Parathyroid adenoma (tissue), 2 donors: Measurements from ENCODE around the gene SLAMF7.

ENCODE experiments used
- H2AFZ ChIP-seq: fragments of 300-600 bp; sonication (generic); one replicate; pipeline ENCODE4 v1.7.0; 2017; ENCODE audit warnings: antibody characterized with exemption, mild to moderate bottlenecking
- H3K27ac ChIP-seq: fragments of 300-600 bp; sonication (generic); one replicate; pipeline ENCODE4 v1.7.0; 2017
- H3K27me3 ChIP-seq: fragments of 300-600 bp; sonication (generic); one replicate; pipeline ENCODE4 v1.7.0; 2017; ENCODE audit warnings: low read length; ENCODE audit not compliant: control insufficient read depth, insufficient read depth
- H3K36me3 ChIP-seq: fragments of 300-600 bp; sonication (generic); one replicate; pipeline ENCODE4 v1.7.0; 2017; ENCODE audit warnings: low read length; ENCODE audit not compliant: control insufficient read depth, insufficient read depth
- H3K4me1 ChIP-seq: fragments of 300-600 bp; sonication (generic); one replicate; pipeline ENCODE4 v1.7.0; 2017; ENCODE audit warnings: control low read depth
- H3K4me2 ChIP-seq: fragments of 300-600 bp; sonication (generic); one replicate; pipeline ENCODE4 v1.7.0; 2017; ENCODE audit warnings: low read length
- H3K4me3 ChIP-seq: fragments of 300-600 bp; sonication (generic); one replicate; pipeline ENCODE4 v1.7.0; 2017; ENCODE audit warnings: low read depth, low read length
- H3K79me2 ChIP-seq: fragments of 300-600 bp; sonication (generic); one replicate; pipeline ENCODE4 v1.7.0; 2017; ENCODE audit warnings: control low read depth
- H3K9ac ChIP-seq: fragments of 300-600 bp; sonication (generic); one replicate; pipeline ENCODE4 v1.7.0; 2017; ENCODE audit warnings: mild to moderate bottlenecking
- H3K9me3 ChIP-seq: fragments of 300-600 bp; sonication (generic); one replicate; pipeline ENCODE4 v1.7.0; 2017; ENCODE audit warnings: low read length; ENCODE audit not compliant: control insufficient read depth
- TF ChIP-seq, protein P1 (sequence below): fragments of 300-600 bp; sonication (generic); IDR thresholded peaks from one replicate; pipeline ENCODE4 v1.7.0; 2017; ENCODE audit warnings: antibody characterized with exemption, mild to moderate bottlenecking
- donor health status: primary hyperparathyroidism.

The SLAMF7 gene

DNA sequence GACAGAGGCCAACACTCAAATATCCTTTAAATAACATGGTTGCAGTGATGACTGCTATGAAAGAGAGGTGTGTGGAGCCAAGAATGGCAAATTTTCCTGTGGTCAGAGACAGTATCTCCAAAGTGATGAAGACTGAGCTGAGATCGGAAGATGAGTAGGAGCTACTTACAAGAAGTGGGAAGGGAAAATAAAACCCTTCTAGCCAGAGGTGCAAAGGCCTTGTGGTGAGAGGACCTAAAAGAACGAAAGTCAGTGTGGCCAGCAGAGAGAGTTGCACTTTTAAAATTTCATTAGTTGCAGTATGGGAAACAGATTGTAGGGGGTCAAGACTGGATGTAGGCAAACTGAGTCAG is 17.8 kb downstream of the SLAMF7 start:
- no peaks in the 10 kb centered on the region for H3K4me1 ChIP-seq
- H3K27me3 ChIP-seq = no peaks in the 10 kb centered on the region
- no peaks in the 10 kb centered on the region for H3K9me3 ChIP-seq
- H3K79me2 ChIP-seq = no peaks in the 10 kb centered on the region
- H3K9ac ChIP-seq = no peak overlapping the region
- TF ChIP-seq, protein P1, sequence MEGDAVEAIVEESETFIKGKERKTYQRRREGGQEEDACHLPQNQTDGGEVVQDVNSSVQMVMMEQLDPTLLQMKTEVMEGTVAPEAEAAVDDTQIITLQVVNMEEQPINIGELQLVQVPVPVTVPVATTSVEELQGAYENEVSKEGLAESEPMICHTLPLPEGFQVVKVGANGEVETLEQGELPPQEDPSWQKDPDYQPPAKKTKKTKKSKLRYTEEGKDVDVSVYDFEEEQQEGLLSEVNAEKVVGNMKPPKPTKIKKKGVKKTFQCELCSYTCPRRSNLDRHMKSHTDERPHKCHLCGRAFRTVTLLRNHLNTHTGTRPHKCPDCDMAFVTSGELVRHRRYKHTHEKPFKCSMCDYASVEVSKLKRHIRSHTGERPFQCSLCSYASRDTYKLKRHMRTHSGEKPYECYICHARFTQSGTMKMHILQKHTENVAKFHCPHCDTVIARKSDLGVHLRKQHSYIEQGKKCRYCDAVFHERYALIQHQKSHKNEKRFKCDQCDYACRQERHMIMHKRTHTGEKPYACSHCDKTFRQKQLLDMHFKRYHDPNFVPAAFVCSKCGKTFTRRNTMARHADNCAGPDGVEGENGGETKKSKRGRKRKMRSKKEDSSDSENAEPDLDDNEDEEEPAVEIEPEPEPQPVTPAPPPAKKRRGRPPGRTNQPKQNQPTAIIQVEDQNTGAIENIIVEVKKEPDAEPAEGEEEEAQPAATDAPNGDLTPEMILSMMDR = no peak
- H3K4me2 ChIP-seq = no peak overlapping the region
- no peak overlapping the region for H2AFZ ChIP-seq
- no peak overlapping the region for H3K27ac ChIP-seq
- no peak overlapping the region for H3K4me3 ChIP-seq
- no peaks in the 10 kb centered on the region for H3K36me3 ChIP-seq

DNA sequence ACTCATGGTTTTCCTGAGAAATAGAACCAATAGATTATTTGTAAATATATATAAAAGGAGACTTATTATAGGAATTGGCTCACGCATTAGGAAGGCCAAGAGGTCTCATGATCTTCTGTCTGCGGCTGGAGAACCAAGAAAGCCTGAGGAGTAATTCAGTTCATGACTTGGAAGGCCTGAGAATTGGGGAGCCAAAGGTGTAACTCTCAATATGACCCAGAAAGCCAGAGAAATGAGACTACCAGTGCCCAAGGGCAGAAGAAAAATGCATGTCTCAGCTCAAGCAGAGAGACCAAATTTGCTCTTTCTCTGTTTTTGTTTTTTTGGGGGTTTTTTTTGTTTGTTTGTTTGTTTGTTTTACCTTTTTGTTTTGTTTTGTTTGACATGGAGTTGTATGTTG is 19.5 kb downstream of the SLAMF7 start:
- H3K36me3 ChIP-seq = no peaks in the 10 kb centered on the region
- no peak overlapping the region for H3K4me2 ChIP-seq
- no peaks in the 10 kb centered on the region for H3K9me3 ChIP-seq
- H3K4me1 ChIP-seq = no peaks in the 10 kb centered on the region
- no peak overlapping the region for H2AFZ ChIP-seq
- H3K9ac ChIP-seq = no peak overlapping the region
- no peaks in the 10 kb centered on the region for H3K27me3 ChIP-seq
- TF ChIP-seq, protein P1 = no peak
- H3K4me3 ChIP-seq = no peak overlapping the region
- H3K79me2 ChIP-seq = no peaks in the 10 kb centered on the region
- H3K27ac ChIP-seq = no peak overlapping the region

DNA sequence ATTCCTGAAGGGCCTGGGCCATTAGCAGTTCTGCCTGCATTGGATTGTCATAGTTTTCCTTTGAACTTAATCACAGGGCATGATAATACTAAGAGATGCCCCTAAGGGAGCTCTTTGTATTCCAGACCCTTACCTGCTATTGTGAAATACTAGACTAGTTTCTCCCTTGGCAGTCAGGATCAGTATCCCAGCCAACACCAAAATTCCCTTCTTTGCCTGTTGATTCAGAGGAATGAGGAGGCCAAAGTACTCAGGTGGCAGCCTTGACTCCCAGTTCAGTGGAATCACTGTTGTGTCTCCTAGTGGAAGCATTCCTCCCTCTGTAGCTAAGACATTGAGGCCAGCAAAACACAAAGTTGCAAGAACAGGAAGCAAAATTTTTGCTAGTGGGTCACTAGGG is 20.7 kb downstream of the SLAMF7 start:
- H3K27ac ChIP-seq = no peak overlapping the region
- H2AFZ ChIP-seq = no peak overlapping the region
- H3K4me2 ChIP-seq = no peak overlapping the region
- H3K27me3 ChIP-seq = no peaks in the 10 kb centered on the region
- H3K9me3 ChIP-seq = no peaks in the 10 kb centered on the region
- TF ChIP-seq, protein P1 = no peak
- H3K9ac ChIP-seq = no peak overlapping the region
- no peak overlapping the region for H3K4me3 ChIP-seq
- H3K79me2 ChIP-seq = no peaks in the 10 kb centered on the region
- no peaks in the 10 kb centered on the region for H3K36me3 ChIP-seq
- no peaks in the 10 kb centered on the region for H3K4me1 ChIP-seq

DNA sequence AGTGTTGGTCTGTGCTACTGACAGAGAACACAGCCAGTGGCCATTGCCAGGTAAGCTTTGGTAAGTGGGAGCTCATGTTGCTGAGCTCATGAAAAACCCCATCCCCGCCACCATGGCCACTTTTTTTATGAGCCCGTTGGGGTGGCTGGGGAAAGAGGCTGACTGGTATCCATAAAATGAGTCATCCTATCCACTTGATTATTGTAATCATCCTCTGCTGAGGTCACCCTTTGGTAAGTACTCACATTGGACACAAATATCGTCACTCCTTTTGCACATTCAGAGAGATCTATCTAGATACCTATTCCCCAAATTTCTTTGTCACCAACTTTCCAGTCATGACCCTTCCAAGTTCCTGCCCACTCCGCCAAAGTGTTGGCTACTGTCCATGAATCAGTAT is 22.0 kb downstream of the SLAMF7 start:
- H3K27ac ChIP-seq = no peak overlapping the region
- no peaks in the 10 kb centered on the region for H3K36me3 ChIP-seq
- TF ChIP-seq, protein P1 = no peak
- H3K4me2 ChIP-seq = no peak overlapping the region
- H2AFZ ChIP-seq = no peak overlapping the region
- H3K79me2 ChIP-seq = no peaks in the 10 kb centered on the region
- no peak overlapping the region for H3K9ac ChIP-seq
- H3K4me3 ChIP-seq = no peak overlapping the region
- H3K27me3 ChIP-seq = no peaks in the 10 kb centered on the region
- H3K4me1 ChIP-seq = no peaks in the 10 kb centered on the region
- H3K9me3 ChIP-seq = no peaks in the 10 kb centered on the region

DNA sequence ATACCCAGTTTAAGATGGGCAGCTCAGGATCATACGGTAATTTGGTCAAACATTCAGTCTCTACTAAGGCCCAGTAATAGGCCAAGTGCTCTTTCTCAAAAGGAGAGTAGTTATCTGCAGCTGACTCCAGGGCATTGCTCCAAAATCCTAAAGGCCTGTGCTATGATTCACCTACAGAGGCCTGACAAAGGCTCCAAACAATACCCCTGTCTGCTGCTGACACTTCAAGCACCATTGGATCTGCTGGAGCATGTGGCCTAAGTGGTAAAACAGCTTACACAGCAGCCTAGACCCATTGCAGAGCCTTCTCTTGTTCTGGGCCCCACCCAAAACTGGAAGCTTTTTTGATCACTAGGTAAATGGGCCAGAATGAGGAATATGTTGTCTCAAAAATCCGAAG is 22.8 kb downstream of the SLAMF7 start:
- no peaks in the 10 kb centered on the region for H3K9me3 ChIP-seq
- no peak overlapping the region for H2AFZ ChIP-seq
- H3K9ac ChIP-seq = no peak overlapping the region
- H3K4me2 ChIP-seq = no peak overlapping the region
- H3K4me3 ChIP-seq = no peak overlapping the region
- no peak overlapping the region for H3K27ac ChIP-seq
- H3K36me3 ChIP-seq = no peaks in the 10 kb centered on the region
- H3K27me3 ChIP-seq = no peaks in the 10 kb centered on the region
- no peaks in the 10 kb centered on the region for H3K4me1 ChIP-seq
- no peaks in the 10 kb centered on the region for H3K79me2 ChIP-seq
- TF ChIP-seq, protein P1 = no peak
